Stimulated activated CD4-positive, alpha-beta T cell treated with anti-CD3 and anti-CD28 coated beads, Interleukin-12 subunit alpha, Interleukin-12 subunit beta, amount 100 ng/mL, for 4 hours (primary cell): ENCODE results near the gene CHD5.
A peak's percentile ranks its signal among the peaks of the same experiment; 100 is the strongest.
"Not testable (repeated sequence)": the region's sequence is repeated elsewhere in the genome, so short reads cannot be mapped to it uniquely, and the experiment has no call there.

Experiments
- DNase-seq: peaks from one replicate; pipeline ENCODE4 v3.0.0-alpha.2; 2020

The CHD5 gene

DNA sequence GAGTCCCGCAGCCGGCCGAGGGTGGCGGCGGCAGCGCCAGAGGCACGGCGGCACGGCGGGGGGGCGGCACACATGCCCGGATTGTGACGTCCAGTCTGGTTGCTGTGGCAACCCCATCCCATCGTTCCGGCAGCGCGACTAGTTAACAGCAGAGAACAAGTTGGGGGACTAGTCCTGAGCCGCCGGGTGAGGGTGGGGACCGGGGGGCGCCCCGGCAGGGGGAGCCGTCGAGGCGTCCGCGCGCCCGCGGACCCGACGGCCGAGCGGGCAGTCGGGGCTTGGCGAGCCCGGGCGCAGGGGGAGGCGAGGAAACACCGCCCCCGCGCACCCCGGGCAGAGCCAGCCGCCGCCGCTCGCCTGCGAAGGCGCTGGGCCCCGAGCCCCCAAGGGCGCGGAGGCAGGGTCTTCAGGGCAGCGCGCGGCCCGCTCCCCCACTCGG, at the start of gene CHD5:
CHD5 (minus strand) TSS at position 54 of the 439 bp plus-strand sequence. CDS start 298 bp downstream, outside the sequence.
- no peak for DNase-seq

DNA sequence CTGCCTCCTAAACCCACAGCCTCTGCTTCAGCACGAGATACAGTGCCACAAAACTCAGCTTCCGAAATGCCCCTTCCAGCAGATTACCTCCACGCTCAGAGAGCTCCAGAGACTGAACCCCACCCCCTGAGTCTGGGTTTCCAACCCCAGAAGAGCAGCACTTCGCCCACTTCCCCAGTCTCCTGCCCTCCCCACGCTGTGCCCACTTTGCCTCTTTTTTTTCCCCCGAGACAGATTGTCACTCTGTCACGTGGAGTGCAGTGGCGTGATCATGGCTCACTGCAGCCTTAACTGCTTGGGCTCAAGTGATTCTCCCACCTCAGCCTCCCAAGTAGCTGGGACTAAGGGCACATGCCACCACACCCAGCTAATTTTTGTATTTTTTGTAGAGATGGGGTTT, 45.5 kb upstream of the CHD5 start:
- no peak for DNase-seq

DNA sequence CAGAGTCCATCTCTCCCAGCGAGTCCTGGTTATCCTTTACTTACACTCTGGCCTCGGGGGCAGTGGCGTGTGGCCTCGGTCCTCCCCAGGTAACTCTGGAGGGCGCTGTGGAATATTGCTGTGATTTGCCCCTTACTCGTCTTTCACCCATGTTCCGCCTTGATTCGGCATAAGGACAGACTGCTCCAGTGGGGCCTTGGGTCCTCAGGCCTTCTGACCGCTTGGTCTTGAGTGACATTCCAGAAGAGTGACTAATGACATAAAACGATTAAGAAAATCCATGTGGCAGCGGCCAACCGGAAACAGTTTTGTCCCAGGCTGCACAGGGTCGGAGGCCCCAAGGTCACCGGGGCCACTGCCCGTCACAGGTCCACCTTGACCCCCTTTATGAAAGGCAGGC, 44.6 kb upstream of the CHD5 start:
- DNase-seq: no peak

DNA sequence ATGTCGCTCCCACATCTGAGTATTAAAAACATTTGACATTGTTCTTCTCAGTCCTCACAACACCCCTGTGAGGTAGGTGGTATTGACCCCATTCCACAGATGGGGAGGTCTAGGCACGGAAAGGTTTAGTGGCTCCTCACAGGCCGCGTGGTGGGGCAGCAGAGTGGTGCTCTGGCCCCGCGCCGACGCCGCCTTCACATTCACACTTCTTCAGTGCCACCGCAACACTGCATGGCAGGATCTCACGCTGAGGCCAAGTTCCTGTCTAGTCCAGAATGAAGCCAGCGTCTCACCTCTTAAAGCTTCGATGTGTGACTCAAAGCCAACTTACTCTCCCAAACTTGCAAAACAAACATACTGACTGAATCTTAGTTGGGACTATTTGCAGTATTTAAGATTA, 43.5 kb upstream of the CHD5 start:
- DNase-seq: no peak

DNA sequence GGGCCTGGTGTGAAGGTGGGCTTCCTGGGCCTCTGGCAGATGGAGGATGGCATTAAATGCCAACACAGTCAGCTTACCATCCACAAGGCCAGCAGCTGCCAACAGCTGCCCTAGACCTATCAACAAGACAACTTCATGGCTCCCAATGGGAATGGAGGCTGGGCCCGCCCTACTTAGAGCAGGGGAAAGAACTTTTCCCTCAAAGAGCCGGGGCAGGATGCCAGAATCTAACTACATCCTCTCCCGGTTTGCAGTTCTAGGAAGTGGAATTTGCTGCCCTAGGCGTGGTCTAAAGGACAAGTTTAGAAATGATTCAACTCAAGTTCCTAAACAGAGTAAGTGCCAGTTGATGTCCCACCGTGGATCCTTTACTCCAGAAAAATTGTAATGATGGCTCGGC, 42.5 kb upstream of the CHD5 start:
- DNase-seq: no peak

DNA sequence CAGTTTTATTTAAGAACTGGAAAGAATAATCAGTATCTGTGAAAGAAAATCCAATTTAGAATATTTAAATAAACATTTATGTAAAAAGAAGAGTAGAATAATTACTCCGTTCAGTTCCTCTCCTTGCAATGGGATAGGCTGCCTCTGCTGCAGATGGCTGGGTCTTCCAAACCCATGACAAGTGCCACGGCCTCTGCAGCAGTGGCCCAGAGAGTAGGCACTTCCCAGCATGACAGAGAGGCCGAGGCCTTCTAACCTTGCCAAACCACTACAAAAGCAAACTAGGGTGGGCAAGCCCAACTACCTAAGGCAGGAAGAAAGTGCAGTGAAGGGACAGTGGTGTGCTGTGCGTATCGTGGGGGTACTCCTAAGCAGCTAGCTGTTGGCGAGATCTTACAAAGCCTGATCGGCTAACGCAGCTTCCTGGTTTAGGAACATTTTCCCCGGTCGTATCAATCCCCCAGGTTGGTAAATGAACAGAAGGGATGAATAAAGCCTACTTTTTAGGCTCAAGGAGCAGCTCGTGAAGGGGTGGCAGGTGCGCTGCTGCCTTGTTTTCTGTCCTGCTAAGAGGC, 41.2 kb upstream of the CHD5 start:
- DNase-seq: no peak

DNA sequence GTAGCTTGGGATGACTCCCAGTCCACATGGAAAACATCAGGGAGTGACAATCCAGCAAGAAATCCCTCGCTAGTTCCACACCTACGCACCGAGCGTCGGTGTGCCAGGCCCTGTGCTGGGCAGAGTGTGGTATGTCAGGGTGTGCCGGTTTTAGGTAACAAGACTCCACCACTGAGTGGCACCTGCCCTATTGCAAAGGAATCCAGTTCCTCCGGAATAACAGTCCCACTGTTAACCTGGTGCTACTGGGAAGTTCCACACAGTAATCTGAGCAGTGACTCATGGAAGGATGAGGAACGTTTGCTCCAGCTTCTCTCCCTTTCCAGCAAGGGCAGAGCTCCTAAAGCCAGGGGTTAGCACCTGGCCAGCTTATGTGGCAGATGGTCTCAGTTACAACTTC, 40.1 kb upstream of the CHD5 start:
- no peak for DNase-seq

DNA sequence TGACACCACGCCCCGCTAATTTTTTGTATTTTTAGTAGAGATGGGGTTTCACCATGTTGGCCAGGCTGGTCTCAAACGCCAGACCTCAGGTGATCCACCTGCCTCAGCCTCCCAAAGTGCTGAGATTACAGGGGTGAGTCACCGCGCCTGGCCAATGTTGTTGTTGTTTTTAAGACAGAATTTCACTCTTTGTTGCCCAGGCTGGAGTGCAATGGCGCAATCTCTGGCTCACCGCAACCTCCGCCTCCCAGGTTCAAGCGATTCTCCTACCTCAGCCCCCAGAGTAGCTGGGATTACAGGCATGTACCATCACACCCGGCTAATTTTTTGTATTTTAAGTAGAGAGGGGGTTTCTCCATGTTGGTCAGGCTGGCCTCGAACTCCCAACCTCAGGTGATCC, 39.5 kb upstream of the CHD5 start:
- not testable (repeated sequence) for DNase-seq

DNA sequence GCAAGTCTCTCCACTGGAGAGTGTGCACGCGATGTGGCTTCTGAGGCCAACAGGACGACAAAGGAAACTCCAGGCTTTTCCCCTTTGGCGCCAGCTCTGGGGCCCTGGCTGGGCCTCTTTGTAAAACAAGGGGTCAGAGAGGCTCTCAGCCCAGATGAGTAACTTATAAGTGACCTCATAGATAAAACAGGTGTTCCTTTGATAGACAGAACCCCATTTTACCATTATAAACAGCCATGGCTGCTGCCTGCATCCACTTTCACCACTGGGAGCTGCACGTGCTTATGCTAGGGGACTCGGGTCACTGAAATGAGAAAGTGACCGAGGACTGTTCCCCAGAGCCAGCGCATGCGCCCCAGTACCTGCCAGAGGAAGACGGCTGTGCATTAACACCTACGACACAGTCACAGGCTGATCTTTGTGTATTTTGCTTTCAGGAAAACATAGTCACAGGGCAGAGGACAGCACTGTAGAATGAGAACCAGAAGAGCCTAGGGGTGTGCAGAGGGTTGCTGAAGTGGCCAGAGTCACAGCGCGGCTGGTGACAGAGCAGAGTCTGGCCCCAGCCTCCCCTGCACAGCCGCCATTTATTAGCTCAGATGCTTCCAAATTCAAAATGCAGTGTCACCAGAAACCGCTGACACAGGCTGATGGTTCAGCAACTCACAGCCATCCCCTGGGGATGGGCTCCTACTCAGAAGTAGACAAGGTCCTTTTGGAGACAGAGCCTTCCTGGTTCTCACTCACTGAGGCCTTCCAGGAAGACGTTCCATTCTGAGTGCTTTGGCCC, 38.4 kb upstream of the CHD5 start:
- no peak for DNase-seq

DNA sequence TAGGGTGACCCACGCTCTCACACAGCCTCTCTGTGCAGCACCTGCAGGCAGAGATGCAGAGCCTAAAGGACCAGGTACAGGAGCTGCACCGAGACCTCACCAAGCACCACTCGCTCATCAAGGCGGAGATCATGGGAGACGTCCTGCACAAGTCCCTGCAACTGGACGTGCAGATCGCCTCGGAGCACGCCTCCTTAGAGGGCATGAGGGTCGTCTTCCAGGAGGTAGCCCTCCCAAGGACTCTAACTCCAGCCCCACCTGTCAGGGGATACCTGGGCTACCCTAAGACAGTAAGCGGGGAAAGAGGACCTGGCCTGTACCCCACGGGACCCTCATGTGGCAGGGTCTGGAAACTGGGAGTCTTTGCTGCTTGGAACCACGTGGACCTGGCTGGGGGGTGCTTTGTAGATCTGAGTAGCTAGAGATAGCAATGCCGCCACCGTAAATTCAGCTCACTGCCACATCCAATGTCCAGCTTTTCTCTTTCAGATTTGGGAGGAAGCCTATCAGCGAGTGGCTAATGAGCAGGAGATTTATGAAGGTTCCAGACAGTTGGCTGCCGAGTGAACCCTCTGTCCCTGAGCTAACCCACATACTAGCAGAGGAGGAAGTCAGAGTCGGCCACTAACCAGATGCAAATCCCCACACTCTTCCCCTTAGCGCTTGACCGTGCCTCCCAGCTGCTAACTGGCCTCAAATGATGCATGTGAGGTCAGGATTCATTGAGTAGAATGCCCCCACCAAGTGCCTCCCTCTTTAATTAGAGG, 32.3 kb upstream of the CHD5 start:
- DNase-seq: no peak

DNA sequence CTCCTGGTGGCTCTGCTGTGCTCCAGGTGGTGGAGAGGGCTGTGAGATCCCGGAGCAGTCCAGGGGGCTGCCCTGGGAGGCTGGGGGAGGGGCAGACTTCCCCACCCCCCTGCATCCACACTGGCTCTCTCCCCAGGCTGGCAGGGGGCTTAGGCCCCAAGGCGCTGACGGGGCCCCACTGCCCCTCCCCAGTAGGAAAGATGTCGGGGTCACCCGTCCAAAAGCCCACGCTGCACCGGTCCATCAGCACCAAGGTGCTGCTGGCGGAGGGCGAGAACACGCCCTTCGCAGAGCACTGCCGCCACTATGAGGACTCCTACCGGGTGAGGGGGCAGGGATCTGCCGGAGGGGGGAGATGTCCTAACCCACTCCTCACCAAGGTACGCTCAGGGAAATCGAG, 31.6 kb upstream of the CHD5 start:
- DNase-seq: no peak

DNA sequence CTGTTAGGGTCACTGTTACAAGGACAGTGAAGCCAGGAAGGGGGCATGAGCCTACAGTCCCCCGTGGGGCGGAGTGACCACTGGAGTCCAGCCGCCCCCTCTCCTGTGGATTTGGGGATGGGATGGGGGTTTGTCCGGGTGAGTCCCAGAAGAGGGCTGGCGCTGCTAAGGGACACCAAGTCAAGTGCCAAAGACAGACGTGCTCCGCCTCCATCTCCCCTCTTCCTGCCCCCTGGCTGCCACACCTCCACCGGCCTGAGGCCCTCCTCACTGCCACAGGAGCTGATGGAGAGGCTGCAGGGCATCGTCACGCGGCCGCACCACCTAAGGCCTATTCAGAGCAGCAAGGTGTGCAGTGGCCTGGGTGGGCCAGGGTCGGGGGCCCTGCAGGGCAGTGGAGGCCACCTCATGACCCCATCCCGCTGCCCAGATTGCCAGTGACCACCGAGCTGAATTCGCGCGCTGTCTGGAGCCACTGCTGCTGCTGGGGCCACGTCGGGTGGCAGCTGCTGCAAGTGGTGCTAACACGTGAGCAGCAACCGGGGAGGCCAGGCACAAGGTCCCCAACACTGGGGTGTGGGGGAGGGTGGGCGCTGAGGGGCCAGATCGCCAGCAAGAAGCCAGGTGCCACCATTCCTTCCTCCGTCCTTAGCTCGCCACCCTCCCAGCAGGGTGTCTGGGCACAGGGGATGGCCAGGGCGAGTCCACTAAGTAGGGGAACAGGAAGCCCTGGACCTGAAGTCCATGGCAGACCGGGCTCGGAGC, 30.7 kb upstream of the CHD5 start:
- no peak for DNase-seq

DNA sequence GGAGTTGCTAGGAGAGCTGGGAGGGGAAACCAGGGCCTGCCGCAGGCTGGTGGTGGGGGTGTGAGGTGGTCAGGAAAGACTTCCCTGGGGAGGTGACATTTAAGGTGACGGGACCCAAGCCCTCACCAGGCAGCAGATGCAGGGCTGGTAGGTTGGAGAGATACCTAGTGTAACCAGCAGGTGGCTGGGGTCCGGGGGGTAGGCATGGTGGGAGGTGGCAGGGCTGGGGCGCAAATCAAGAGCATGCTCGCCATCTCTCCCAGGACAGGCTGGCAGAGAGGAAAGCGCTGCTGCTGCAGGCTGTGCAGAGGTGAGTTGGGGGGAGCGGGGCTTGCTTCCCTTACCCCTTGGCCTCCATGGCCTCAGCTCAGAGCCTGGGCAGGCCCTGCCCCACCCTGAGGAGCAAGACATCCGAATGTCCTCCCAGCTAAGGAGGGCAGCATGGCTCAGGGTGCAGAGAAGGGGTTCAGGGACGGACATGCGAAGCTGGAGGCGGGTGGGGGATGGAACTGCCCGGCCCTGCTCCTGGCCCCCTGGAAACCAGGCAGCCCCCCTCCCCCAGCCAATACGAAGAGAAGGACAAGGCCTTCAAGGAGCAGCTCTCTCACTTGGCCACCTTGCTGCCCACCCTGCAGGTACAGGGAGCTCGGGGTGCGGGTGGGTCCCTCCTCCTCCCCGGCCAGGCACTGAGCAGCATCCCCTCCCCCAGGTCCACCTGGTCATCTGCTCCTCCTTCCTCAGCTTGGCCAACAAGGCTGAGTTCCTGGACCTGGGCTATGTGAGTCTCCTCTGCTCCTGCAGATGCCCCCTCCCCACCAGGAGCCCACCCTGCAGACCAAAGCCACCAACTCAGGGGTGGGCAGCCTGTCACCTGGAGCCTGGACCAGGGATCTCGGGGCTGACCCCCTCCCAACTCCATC, 29.8 kb upstream of the CHD5 start:
- peak; percentile 10 for DNase-seq

DNA sequence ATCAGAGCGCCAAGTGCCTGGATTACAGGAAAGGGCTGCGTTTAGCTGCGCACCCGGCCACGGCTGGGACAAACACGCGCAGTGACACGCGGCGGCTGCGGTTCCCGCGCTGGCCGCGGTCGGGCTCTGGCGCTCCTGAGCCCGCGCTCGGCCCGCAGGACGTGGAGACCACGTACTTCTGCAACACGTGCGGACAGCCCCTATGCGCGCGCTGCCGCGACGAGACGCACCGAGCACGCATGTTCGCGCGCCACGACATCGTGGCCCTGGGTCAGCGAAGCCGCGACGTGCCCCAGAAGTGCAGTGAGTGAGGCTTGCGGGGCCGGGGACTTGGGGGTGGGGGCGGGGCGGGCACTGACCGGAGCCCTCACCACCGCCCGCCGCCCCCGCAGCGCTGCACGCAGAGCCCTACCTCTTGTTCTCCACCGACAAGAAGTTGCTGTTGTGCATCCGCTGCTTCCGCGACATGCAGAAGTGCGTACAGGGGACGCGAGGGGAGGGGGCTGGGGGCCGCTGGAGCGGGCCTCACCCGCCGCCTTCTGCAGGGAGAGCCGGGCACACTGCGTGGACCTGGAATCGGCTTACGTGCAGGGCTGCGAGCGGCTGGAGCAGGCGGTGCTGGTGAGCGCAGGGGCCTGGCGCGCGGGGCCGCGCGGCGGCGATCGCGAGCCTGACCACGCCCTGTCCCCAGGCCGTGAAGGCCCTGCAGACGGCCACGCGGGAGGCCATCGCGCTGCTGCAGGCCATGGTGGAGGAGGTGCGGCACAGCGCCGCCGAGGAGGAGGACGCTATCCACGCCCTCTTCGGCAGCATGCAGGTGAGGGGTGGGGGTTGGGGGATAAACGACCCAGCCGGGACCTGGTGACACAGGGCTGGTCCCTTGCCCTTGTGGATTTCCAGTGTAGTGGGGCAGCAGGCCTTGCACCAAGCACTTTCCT, 28.9 kb upstream of the CHD5 start:
- peak; percentile 32 for DNase-seq

DNA sequence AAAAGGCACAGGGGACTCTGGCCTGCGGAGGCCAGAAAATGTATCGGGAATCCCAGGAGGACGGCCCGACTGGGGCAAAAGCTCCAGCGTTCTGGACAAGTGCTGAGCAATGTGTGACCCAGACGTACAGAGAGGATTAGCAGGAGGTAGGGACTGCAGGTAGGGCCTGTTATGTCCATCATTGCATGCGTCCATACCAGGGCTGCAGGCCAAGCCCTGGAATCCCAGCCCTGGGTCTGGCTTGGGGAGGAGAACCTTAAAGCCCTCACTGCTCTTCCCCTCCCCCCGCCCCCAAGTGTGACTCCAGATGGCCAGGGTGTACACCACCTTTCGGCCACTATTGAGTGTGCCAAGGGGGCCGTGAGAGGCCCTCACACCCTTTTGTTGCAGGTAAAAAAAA, 27.8 kb upstream of the CHD5 start:
- DNase-seq: no peak

DNA sequence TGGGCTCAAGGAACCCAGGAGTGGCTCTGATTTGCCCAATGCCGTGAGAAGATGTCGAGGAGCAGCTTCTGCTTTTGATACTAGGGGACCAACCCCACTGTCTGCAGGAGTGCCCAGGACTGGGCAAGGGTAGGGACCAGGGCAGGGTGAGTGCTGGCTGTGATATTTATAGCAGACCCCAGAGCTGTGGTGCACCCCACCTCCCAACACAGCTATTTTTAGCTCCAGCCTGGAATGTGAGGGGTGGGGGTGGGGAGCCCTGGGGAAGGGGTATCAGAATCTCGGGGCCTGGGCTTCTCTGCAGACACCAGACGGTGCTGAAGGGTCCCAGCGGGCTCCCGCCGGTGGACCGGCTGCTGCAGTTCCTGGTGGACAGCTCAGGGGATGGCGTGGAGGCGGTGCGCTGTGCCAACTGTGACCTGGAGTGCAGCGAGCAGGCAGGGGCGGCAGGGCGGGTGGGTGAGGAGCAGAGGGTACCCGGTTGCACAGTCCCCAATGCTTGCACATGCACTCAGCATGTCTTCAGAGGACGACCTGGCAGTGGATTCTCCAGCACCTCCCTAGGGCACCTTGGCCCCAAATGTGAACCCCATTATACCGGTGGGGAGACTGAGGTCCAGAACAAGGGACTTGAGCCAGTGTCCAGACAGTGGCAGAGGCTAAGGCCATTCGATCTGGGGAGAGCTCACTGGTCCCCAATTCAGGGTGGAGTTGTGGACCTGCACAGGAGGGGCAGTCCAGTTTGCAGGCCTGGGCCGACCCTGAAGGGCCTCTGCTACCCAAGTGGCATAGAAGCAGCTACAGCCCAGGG, 27.2 kb upstream of the CHD5 start:
- DNase-seq: no peak

DNA sequence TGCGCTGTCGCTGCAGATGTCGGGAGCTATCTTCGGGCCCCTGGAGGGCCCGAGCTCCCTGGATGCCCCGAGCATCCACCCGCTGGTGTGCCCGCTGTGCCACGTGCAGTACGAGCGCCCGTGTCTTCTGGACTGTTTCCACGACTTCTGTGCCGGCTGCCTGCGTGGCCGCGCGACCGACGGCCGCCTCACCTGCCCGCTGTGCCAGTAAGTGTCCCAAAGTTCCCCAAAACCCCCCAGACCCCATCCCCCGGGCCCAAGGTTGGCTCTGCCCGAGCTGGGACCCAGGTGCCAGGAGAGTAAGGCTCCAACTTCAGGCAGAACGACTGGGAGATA, 26.4 kb upstream of the CHD5 start:
- DNase-seq: no peak

DNA sequence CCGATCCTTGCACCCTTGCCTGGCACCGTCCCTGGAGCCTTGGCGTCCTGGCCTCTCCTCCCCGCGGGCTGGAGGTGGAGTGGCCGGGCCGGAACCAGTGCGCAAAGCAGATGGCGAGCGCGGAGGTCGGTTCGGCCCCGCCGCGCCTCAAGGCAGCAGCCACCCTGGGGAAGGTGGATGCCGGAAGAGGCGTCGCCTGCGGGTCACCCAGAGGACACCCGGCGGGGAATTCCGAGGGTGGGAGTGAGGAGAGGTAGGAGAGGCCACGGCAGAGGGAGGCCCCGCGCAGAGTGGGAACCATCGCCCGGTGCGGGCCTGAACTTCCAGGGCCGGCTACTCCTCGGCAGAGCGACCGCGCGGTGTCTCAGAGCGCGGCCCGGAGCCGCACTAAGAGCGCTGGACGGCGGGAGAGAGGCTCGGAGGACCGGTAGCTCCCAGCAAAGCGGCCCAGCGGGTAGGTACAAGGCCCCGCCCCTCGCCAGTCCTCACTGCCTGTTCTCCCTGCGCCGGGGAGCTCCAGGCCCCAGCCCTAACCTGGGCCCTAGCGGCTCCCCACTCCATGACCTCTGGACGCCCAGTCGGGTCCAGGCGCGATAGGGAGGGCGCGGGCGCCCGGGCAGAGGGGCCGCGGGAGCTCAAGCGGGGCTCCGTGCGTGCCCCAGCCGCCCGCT, 25.9 kb upstream of the CHD5 start, which contains the start of gene RNF207:
RNF207 (plus strand) TSS at position 271 of the 671 bp plus-strand sequence. CDS start 417 bp downstream, outside the sequence.
- DNase-seq: peak; percentile 69

DNA sequence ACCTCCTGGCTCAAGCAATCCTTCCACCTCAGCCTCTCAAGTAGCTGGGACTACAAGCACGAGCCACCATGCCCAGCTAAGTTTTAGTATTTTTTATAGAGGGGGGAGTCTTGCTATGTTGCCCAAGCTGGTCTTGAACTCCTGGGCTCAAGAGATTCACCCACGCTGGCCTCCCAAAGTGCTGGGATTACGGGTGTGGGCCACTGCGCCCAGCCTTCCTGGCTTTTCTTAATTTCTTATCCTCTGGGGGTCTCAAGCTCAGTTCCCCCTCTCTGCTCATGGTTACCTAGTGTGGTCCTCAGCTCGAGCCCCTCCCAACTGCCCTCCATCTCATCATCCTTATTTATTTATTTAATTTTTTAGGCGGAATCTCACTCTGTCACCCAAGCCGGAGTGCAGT, 22.1 kb upstream of the CHD5 start:
- no peak for DNase-seq
